ENCODE data around the gene FAM32A. TPM values are rescaled to one million over a fixed set of nuclear protein-coding genes. Genes with fewer than 3 reads are reported as not detected.

The FAM32A gene
- total RNA-seq, 1 experiment from 2014 or later = 42.2 TPM

DNA sequence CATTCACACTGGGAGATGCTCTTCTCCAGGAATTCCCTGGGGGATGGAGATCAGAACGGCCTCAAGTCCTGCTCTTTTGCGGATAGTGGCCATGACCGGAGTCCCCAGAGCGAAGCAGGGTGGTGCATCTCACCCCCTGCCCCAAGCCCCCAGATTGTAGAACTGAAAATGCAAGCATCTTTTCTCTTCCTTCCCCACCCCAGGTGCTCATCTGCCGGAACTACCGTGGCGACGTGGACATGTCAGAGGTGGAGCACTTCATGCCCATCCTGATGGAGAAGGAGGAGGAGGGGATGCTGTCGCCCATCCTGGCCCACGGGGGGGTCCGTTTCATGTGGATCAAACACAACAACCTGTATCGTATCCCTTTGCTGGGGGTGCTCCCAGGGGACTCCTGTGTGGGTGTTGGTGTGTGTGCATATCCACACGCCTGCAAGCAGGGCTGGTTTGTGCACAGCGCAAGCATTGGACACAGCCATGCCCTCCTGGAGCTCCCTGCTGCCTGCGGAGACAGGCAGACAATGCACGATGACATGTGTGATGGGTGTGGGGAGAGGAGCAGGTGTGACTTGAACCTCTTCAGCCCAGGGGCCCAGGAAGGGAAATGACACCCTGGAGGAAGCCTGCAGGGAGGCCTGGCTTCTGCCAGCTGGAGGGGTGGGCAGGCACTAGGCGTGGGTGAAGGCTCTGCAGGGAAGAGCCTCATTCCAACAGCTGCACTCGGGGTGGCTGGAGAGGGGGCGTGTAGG is 18.2 kb downstream of the FAM32A start:
- CTCF ChIA-PET = no interaction called here
- TF ChIP-seq, protein P1, sequence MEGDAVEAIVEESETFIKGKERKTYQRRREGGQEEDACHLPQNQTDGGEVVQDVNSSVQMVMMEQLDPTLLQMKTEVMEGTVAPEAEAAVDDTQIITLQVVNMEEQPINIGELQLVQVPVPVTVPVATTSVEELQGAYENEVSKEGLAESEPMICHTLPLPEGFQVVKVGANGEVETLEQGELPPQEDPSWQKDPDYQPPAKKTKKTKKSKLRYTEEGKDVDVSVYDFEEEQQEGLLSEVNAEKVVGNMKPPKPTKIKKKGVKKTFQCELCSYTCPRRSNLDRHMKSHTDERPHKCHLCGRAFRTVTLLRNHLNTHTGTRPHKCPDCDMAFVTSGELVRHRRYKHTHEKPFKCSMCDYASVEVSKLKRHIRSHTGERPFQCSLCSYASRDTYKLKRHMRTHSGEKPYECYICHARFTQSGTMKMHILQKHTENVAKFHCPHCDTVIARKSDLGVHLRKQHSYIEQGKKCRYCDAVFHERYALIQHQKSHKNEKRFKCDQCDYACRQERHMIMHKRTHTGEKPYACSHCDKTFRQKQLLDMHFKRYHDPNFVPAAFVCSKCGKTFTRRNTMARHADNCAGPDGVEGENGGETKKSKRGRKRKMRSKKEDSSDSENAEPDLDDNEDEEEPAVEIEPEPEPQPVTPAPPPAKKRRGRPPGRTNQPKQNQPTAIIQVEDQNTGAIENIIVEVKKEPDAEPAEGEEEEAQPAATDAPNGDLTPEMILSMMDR (IDR thresholded peaks at IDR 0.05; ENCODE audit: unreplicated experiment) = no peak
- intact Hi-C loops (cut with micrococcal nuclease; ENCODE audit: unreplicated experiment) = no loop called here
- H3K4me1 Mint-ChIP-seq (ENCODE audit: low read depth, unreplicated experiment) = no peaks in the 10 kb centered on the region
- H3K27me3 Mint-ChIP-seq (ENCODE audit: unreplicated experiment) = no peaks in the 10 kb centered on the region
- H3K4me3 Mint-ChIP-seq (ENCODE audit: low read depth, unreplicated experiment) = no peak overlapping the region
- no peaks in the 10 kb centered on the region for H3K9me3 Mint-ChIP-seq (ENCODE audit: low read depth, unreplicated experiment)
- H3K36me3 Mint-ChIP-seq (ENCODE audit: insufficient read depth, unreplicated experiment) = peaks cover 34% of the 10 kb centered on the region
- BruUV-seq (replicated peaks) = no TSS peak
- no peak overlapping the region for H3K27ac Mint-ChIP-seq (ENCODE audit: unreplicated experiment)
- DNase-seq = no peak

DNA sequence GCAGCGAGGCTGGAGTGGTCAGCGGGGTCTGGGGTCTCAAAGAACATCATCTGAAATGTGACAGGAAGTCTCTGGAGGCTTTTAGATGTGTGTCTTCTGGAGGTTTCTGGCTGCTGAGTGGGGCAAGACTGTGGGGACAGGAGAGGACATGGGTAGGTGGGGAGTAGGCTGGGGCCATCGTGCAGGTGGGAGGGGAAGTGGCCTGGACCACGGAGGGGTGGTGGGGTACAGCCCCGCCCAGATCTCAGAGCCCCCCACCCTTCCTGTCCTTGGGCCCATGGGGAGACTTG is 18.7 kb downstream of the FAM32A start:
- intact Hi-C loops (cut with micrococcal nuclease; ENCODE audit: unreplicated experiment) = no loop called here
- DNase-seq = no peak
- Mint-ChIP-seq H3K27ac (ENCODE audit: unreplicated experiment) (no peak overlapping the region), H3K9me3 (ENCODE audit: low read depth, unreplicated experiment) (no peaks in the 10 kb centered on the region), H3K27me3 (ENCODE audit: unreplicated experiment) (no peaks in the 10 kb centered on the region), H3K4me1 (ENCODE audit: low read depth, unreplicated experiment) (no peaks in the 10 kb centered on the region), H3K4me3 (ENCODE audit: low read depth, unreplicated experiment) (no peak overlapping the region), H3K36me3 (ENCODE audit: insufficient read depth, unreplicated experiment) (peaks cover 34% of the 10 kb centered on the region)
- CTCF ChIA-PET = no interaction called here
- TF ChIP-seq, protein P1 (IDR thresholded peaks at IDR 0.05; ENCODE audit: unreplicated experiment) = no peak
- BruUV-seq (replicated peaks) = no TSS peak

DNA sequence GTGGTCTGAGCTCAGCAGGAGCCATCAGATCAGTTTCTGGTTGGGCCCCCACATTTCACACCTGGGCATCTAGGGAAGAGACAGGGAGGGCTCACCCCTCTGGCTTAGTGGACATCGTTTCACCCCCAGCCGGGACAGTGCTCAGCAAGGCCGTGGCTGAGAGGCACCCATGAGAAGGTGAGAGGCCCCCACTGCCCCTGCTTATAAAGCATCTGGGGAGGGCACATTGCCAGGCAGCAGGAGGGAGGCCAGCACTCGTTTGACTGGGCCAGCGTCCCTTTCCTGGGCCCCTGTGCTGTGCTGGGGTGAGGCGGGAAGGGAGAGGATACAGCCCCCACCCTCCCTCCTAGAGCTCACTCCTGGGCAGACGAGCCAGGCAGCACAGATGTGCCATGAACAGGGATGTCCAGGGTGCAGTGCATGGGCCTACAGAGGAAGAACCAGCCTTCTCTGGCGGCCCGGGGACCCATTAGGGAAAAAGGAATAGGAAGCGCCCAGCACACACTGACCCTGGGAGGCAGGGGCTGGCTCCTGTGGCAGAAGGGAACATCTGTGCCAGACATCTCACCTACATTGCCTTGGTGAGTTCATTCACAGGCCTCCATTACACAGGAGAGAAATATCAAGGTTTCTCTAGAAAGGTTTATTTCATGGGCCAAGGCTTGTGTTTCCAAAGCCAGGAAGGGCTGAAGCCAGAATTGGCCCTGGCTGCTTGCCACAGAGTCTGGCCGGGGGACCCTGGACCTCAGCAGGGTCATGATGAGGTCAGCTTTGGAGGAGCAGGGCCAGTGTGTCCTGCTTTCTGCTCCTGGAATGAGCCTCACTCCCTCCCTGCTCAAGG is 20.2 kb downstream of the FAM32A start:
- Mint-ChIP-seq H3K9me3 (ENCODE audit: low read depth, unreplicated experiment) (no peaks in the 10 kb centered on the region), H3K4me1 (ENCODE audit: low read depth, unreplicated experiment) (no peaks in the 10 kb centered on the region), H3K4me3 (ENCODE audit: low read depth, unreplicated experiment) (no peak overlapping the region), H3K27me3 (ENCODE audit: unreplicated experiment) (no peaks in the 10 kb centered on the region), H3K36me3 (ENCODE audit: insufficient read depth, unreplicated experiment) (peaks cover 47% of the 10 kb centered on the region), H3K27ac (ENCODE audit: unreplicated experiment) (no peak overlapping the region)
- TF ChIP-seq, protein P1 (IDR thresholded peaks at IDR 0.05; ENCODE audit: unreplicated experiment) = no peak
- DNase-seq = no peak
- no TSS peak for BruUV-seq (replicated peaks)
- intact Hi-C loops (cut with micrococcal nuclease; ENCODE audit: unreplicated experiment) = no loop called here
- CTCF ChIA-PET = no interaction called here

DNA sequence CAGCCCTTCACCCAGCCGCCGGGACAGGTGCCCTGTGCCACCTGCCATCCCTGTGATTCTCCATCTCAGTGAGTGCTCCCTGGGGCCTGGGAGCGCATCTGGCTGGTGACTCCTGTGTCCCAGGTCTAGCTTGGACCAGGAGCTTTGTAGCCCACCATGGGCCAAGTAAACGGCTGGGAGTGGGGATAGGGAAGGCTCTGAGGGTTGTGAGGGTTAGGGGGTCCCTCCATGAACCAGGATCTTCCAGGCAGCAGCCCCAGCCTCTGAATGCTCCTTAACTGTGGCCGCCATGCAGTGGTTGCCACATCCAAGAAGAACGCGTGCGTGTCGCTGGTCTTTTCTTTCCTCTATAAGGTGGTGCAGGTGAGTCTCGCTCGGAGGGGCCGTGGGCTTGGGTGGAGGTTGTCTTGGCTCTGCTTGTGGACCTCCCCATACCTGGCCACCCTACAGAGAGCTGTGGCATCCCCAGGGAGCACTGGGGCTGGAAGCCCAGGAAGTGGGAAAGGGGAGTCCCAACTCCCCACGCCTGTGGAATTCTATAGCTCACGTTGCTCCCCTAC is 20.9 kb downstream of the FAM32A start:
- TF ChIP-seq, protein P1 (IDR thresholded peaks at IDR 0.05; ENCODE audit: unreplicated experiment) = no peak
- H3K9me3 Mint-ChIP-seq (ENCODE audit: low read depth, unreplicated experiment) = no peaks in the 10 kb centered on the region
- no peak for DNase-seq
- H3K4me1 Mint-ChIP-seq (ENCODE audit: low read depth, unreplicated experiment) = no peaks in the 10 kb centered on the region
- no peaks in the 10 kb centered on the region for H3K27me3 Mint-ChIP-seq (ENCODE audit: unreplicated experiment)
- no TSS peak for BruUV-seq (replicated peaks)
- CTCF ChIA-PET = no interaction called here
- peaks cover 53% of the 10 kb centered on the region for H3K36me3 Mint-ChIP-seq (ENCODE audit: insufficient read depth, unreplicated experiment)
- H3K4me3 Mint-ChIP-seq (ENCODE audit: low read depth, unreplicated experiment) = no peak overlapping the region
- intact Hi-C loops (cut with micrococcal nuclease; ENCODE audit: unreplicated experiment) = no loop called here
- no peak overlapping the region for H3K27ac Mint-ChIP-seq (ENCODE audit: unreplicated experiment)
